ENCODE results near the gene CIAPIN1. TPM values are rescaled to one million over a fixed set of nuclear protein-coding genes. Genes with fewer than 3 reads are reported as not detected.
"Not testable (repeated sequence)": the region's sequence is repeated elsewhere in the genome, so short reads cannot be mapped to it uniquely, and the experiment has no call there.

CIAPIN1 gene
- total and polyA plus RNA-seq, 2 donors, result 24.6 to 38.6 TPM

GRCh38 chr16:57440551-57440950 is 6.6 kb downstream of the CIAPIN1 start:
- H3K36me3 ChIP-seq (ENCODE audit: insufficient read depth); H3K4me1 ChIP-seq (ENCODE audit: insufficient read depth); H3K4me3 ChIP-seq (ENCODE audit: low read depth, low read length); H3K27ac ChIP-seq (ENCODE audit: low read depth); DNase-seq (ENCODE audit: extremely low spot score): not testable (repeated sequence)
- WGBS, result 95% methylated on average over 8 of the region's 8 CpGs

GRCh38 chr16:57439947-57440346 is 7.2 kb downstream of the CIAPIN1 start:
- DNase-seq (ENCODE audit: extremely low spot score); H3K4me1 ChIP-seq (ENCODE audit: insufficient read depth); H3K36me3 ChIP-seq (ENCODE audit: insufficient read depth); H3K27ac ChIP-seq (ENCODE audit: low read depth); H3K4me3 ChIP-seq (ENCODE audit: low read depth, low read length): not testable (repeated sequence)
- 94% methylated on average over 8 of the region's 8 CpGs for WGBS

GRCh38 chr16:57435838-57436237 is 11.3 kb downstream of the CIAPIN1 start:
- 93% methylated on average over 1 of the region's 1 CpG for WGBS
- Histone ChIP-seq H3K36me3 (ENCODE audit: insufficient read depth) (peaks cover 6% of the 10 kb centered on the region), H3K4me3 (ENCODE audit: low read depth, low read length) (no peak overlapping the region), H3K4me1 (ENCODE audit: insufficient read depth) (no peaks in the 10 kb centered on the region), H3K27ac (ENCODE audit: low read depth) (no peak overlapping the region)
- no peak for DNase-seq (ENCODE audit: extremely low spot score)

GRCh38 chr16:57434003-57434402 is 13.2 kb downstream of the CIAPIN1 start:
- 95% methylated on average over 2 of the region's 2 CpGs for WGBS
- peaks cover 6% of the 10 kb centered on the region for H3K36me3 ChIP-seq (ENCODE audit: insufficient read depth)
- DNase-seq (ENCODE audit: extremely low spot score), result no peak
- H3K4me3 ChIP-seq (ENCODE audit: low read depth, low read length), result no peak overlapping the region
- H3K4me1 ChIP-seq (ENCODE audit: insufficient read depth), result no peaks in the 10 kb centered on the region
- H3K27ac ChIP-seq (ENCODE audit: low read depth), result no peak overlapping the region

GRCh38 chr16:57432989-57433388 is 14.2 kb downstream of the CIAPIN1 start:
- Histone ChIP-seq H3K4me3 (ENCODE audit: low read depth, low read length) (no peak overlapping the region), H3K27ac (ENCODE audit: low read depth) (no peak overlapping the region), H3K36me3 (ENCODE audit: insufficient read depth) (peaks cover 6% of the 10 kb centered on the region), H3K4me1 (ENCODE audit: insufficient read depth) (no peaks in the 10 kb centered on the region)
- DNase-seq (ENCODE audit: extremely low spot score), result no peak
- 89% methylated on average over 3 of the region's 3 CpGs for WGBS

- DNase-seq (ENCODE audit: extremely low spot score), result no peak
- Histone ChIP-seq H3K4me3 (ENCODE audit: low read depth, low read length) (no peak overlapping the region), H3K27ac (ENCODE audit: low read depth) (no peak overlapping the region), H3K36me3 (ENCODE audit: insufficient read depth) (peaks cover 6% of the 10 kb centered on the region), H3K4me1 (ENCODE audit: insufficient read depth) (no peaks in the 10 kb centered on the region)
- 95% methylated on average over 2 of the region's 2 CpGs for WGBS
Observed at GRCh38 chr16:57432505-57432904, 14.7 kb downstream of the CIAPIN1 start.

- no peaks in the 10 kb centered on the region for H3K4me1 ChIP-seq (ENCODE audit: insufficient read depth)
- peaks cover 6% of the 10 kb centered on the region for H3K36me3 ChIP-seq (ENCODE audit: insufficient read depth)
- WGBS, result 83% methylated on average over 5 of the region's 5 CpGs
- no peak overlapping the region for H3K27ac ChIP-seq (ENCODE audit: low read depth)
- DNase-seq (ENCODE audit: extremely low spot score), result no peak
- H3K4me3 ChIP-seq (ENCODE audit: low read depth, low read length), result no peak overlapping the region
Observed at GRCh38 chr16:57430955-57431354, 16.2 kb downstream of the CIAPIN1 start.

GRCh38 chr16:57427824-57428223 is 19.4 kb downstream of the CIAPIN1 start:
- H3K36me3 ChIP-seq (ENCODE audit: insufficient read depth), result peaks cover 4% of the 10 kb centered on the region

GRCh38 chr16:57427307-57427706 is 19.9 kb downstream of the CIAPIN1 start:
- H3K27ac ChIP-seq (ENCODE audit: low read depth), result no peak overlapping the region
- peaks cover 3% of the 10 kb centered on the region for H3K36me3 ChIP-seq (ENCODE audit: insufficient read depth)
- H3K4me3 ChIP-seq (ENCODE audit: low read depth, low read length), result no peak overlapping the region
- no peaks in the 10 kb centered on the region for H3K4me1 ChIP-seq (ENCODE audit: insufficient read depth)
- WGBS, result 64% methylated on average over 8 of the region's 8 CpGs
- DNase-seq (ENCODE audit: extremely low spot score), result no peak

More at GRCh38 chr16:57427824-57428223, 19.4 kb downstream of the CIAPIN1 start:
- DNase-seq (ENCODE audit: extremely low spot score), result no peak
- no peak overlapping the region for H3K27ac ChIP-seq (ENCODE audit: low read depth)
- no peaks in the 10 kb centered on the region for H3K4me1 ChIP-seq (ENCODE audit: insufficient read depth)
- no peak overlapping the region for H3K4me3 ChIP-seq (ENCODE audit: low read depth, low read length)

- no peak overlapping the region for H3K27ac ChIP-seq (ENCODE audit: low read depth)
- 88% methylated on average over 7 of the region's 7 CpGs for WGBS
Observed at GRCh38 chr16:57426356-57426755, 20.8 kb downstream of the CIAPIN1 start.

GRCh38 chr16:57424583-57424982 is 22.6 kb downstream of the CIAPIN1 start:
- no peaks in the 10 kb centered on the region for H3K4me1 ChIP-seq (ENCODE audit: insufficient read depth)
- H3K36me3 ChIP-seq (ENCODE audit: insufficient read depth), result no peaks in the 10 kb centered on the region
- no peak overlapping the region for H3K27ac ChIP-seq (ENCODE audit: low read depth)
- WGBS, result 55% methylated on average over 3 of the region's 3 CpGs
- no peak overlapping the region for H3K4me3 ChIP-seq (ENCODE audit: low read depth, low read length)
- no peak for DNase-seq (ENCODE audit: extremely low spot score)

More at GRCh38 chr16:57426356-57426755, 20.8 kb downstream of the CIAPIN1 start:
- no peak for DNase-seq (ENCODE audit: extremely low spot score)
- Histone ChIP-seq H3K4me1 (ENCODE audit: insufficient read depth) (no peaks in the 10 kb centered on the region), H3K36me3 (ENCODE audit: insufficient read depth) (no peaks in the 10 kb centered on the region), H3K4me3 (ENCODE audit: low read depth, low read length) (no peak overlapping the region)

- Histone ChIP-seq H3K27ac (ENCODE audit: low read depth) (no peak overlapping the region), H3K4me1 (ENCODE audit: insufficient read depth) (no peaks in the 10 kb centered on the region), H3K36me3 (ENCODE audit: insufficient read depth) (no peaks in the 10 kb centered on the region), H3K4me3 (ENCODE audit: low read depth, low read length) (no peak overlapping the region)
- no peak for DNase-seq (ENCODE audit: extremely low spot score)
- 89% methylated on average over 2 of the region's 2 CpGs for WGBS
Observed at GRCh38 chr16:57423152-57423551, 24.0 kb downstream of the CIAPIN1 start.

- Histone ChIP-seq H3K27ac (ENCODE audit: low read depth) (no peak overlapping the region), H3K36me3 (ENCODE audit: insufficient read depth) (no peaks in the 10 kb centered on the region), H3K4me3 (ENCODE audit: low read depth, low read length) (no peak overlapping the region), H3K4me1 (ENCODE audit: insufficient read depth) (no peaks in the 10 kb centered on the region)
- peak; percentile 41 for DNase-seq (ENCODE audit: extremely low spot score)
- 30% methylated on average over 10 of the region's 10 CpGs for WGBS
Observed at GRCh38 chr16:57422026-57422944, 24.9 kb downstream of the CIAPIN1 start.

GRCh38 chr16:57419506-57419905 is 27.7 kb downstream of the CIAPIN1 start:
- H3K4me3 ChIP-seq (ENCODE audit: low read depth, low read length), result no peak overlapping the region
- H3K27ac ChIP-seq (ENCODE audit: low read depth), result no peak overlapping the region
- H3K4me1 ChIP-seq (ENCODE audit: insufficient read depth), result no peaks in the 10 kb centered on the region
- no peak for DNase-seq (ENCODE audit: extremely low spot score)
- 72% methylated on average over 6 of the region's 6 CpGs for WGBS
- no peaks in the 10 kb centered on the region for H3K36me3 ChIP-seq (ENCODE audit: insufficient read depth)

Measured in urinary bladder (tissue), 4 donors.